Peyer's patch (tissue), 4 donors: ENCODE measurements around the gene KIFC3.

Experiments used
- POLR2A ChIP-seq, 2 donors: fragments of 450-650 bp; IDR thresholded peaks; one replicate each; pipeline ENCODE4 v1.5.1; 2017; ENCODE audit warnings: antibody characterized with exemption in 2 of 2, mild to moderate bottlenecking in 2 of 2, moderate library complexity in 2 of 2
- TF ChIP-seq, protein P1 (sequence below), 6 experiments: fragments of 450-650 bp in 4 of 6; fragments of 200-600 bp in 2 of 6; sonication (generic) in 1 of 6; IDR thresholded peaks; one replicate each; pipeline ENCODE4 v1.5.1; 2017 to 2019; ENCODE audit warnings: antibody characterized with exemption in 6 of 6, mild to moderate bottlenecking in 3 of 6, moderate library complexity in 1 of 6

DNA sequence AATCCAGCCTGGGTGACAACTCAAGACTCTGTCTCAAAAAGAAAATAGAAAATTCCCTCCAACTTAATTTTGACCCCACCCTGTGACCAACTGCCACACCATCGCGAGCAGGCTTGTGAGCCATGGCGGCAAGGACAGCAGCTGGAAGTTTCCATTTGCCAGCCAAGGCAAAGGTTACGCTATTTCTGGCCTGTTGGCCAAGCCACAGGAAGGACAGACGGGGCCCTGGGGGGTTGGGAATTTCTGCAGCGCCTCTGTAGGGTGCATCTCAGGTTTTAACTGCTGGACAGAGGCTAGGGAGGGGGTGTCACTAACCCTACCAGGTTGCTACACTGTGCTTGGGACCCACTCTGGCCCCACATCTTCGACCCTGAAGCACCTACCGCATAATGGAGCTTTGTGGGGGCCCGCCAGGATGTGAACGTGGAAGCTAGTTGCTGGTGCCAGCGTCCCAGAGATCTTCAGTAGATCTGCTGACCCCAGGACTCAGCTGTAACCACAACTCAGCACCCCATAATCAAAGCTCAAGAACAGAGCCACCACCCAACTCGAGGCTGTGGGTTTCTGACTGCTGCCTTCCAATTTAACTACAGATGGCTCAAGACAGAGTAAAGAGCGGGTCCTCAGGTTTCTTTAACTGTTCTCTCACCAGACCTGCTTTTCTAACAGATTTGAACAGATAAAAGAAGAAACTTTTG lies 10.9 kb downstream of the KIFC3 start:
- TF ChIP-seq POLR2A (IDR thresholded peaks at IDR 0.05) = no peak
- TF ChIP-seq, protein P1, sequence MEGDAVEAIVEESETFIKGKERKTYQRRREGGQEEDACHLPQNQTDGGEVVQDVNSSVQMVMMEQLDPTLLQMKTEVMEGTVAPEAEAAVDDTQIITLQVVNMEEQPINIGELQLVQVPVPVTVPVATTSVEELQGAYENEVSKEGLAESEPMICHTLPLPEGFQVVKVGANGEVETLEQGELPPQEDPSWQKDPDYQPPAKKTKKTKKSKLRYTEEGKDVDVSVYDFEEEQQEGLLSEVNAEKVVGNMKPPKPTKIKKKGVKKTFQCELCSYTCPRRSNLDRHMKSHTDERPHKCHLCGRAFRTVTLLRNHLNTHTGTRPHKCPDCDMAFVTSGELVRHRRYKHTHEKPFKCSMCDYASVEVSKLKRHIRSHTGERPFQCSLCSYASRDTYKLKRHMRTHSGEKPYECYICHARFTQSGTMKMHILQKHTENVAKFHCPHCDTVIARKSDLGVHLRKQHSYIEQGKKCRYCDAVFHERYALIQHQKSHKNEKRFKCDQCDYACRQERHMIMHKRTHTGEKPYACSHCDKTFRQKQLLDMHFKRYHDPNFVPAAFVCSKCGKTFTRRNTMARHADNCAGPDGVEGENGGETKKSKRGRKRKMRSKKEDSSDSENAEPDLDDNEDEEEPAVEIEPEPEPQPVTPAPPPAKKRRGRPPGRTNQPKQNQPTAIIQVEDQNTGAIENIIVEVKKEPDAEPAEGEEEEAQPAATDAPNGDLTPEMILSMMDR (IDR thresholded peaks at IDR 0.05) = no peak
